ENCODE measurements around the gene KCNQ1. TPM values are rescaled to one million over a fixed set of nuclear protein-coding genes. Genes with fewer than 3 reads are reported as not detected.

KCNQ1 gene
- total and polyA plus RNA-seq, 9 of the 15 experiments (the other 6 are each of a cell fraction or from before 2014, with no cell fraction given), result 0.44 TPM; not detected in 8

DNA sequence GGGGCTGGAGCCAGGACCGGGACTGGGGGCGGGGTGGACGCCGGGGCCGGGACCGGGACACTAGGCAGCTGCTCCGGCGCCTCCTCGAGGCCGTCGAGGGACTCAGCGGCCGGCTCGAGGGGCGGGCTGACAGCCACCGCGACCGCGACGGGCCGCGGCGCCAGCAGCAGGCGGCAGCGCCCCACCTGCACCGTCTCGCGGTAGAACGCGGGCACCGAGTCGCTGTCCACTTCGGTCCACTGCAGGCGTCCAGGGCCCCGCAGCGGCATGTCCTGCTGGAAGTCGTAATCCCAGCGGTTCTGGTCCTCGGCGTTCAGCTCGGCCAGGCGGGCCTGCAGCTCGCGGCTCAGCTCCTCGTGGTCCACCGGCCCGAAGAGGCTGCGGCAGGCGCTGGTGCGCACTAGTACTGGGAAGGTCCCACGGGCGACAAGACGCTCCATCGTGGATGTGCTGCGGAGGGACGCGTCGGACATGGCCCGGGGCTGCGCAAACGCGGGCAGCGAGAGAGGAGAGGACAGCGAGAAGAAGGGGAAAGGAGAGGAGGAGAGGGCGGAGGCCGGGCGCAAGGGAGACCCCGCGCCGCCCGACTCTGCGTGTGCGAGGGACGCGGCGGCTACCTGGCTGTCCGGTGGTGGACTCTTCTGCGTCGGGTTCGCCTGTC is 440.3 kb downstream of the KCNQ1 start (continued):
- TF ChIP-seq, protein P1, sequence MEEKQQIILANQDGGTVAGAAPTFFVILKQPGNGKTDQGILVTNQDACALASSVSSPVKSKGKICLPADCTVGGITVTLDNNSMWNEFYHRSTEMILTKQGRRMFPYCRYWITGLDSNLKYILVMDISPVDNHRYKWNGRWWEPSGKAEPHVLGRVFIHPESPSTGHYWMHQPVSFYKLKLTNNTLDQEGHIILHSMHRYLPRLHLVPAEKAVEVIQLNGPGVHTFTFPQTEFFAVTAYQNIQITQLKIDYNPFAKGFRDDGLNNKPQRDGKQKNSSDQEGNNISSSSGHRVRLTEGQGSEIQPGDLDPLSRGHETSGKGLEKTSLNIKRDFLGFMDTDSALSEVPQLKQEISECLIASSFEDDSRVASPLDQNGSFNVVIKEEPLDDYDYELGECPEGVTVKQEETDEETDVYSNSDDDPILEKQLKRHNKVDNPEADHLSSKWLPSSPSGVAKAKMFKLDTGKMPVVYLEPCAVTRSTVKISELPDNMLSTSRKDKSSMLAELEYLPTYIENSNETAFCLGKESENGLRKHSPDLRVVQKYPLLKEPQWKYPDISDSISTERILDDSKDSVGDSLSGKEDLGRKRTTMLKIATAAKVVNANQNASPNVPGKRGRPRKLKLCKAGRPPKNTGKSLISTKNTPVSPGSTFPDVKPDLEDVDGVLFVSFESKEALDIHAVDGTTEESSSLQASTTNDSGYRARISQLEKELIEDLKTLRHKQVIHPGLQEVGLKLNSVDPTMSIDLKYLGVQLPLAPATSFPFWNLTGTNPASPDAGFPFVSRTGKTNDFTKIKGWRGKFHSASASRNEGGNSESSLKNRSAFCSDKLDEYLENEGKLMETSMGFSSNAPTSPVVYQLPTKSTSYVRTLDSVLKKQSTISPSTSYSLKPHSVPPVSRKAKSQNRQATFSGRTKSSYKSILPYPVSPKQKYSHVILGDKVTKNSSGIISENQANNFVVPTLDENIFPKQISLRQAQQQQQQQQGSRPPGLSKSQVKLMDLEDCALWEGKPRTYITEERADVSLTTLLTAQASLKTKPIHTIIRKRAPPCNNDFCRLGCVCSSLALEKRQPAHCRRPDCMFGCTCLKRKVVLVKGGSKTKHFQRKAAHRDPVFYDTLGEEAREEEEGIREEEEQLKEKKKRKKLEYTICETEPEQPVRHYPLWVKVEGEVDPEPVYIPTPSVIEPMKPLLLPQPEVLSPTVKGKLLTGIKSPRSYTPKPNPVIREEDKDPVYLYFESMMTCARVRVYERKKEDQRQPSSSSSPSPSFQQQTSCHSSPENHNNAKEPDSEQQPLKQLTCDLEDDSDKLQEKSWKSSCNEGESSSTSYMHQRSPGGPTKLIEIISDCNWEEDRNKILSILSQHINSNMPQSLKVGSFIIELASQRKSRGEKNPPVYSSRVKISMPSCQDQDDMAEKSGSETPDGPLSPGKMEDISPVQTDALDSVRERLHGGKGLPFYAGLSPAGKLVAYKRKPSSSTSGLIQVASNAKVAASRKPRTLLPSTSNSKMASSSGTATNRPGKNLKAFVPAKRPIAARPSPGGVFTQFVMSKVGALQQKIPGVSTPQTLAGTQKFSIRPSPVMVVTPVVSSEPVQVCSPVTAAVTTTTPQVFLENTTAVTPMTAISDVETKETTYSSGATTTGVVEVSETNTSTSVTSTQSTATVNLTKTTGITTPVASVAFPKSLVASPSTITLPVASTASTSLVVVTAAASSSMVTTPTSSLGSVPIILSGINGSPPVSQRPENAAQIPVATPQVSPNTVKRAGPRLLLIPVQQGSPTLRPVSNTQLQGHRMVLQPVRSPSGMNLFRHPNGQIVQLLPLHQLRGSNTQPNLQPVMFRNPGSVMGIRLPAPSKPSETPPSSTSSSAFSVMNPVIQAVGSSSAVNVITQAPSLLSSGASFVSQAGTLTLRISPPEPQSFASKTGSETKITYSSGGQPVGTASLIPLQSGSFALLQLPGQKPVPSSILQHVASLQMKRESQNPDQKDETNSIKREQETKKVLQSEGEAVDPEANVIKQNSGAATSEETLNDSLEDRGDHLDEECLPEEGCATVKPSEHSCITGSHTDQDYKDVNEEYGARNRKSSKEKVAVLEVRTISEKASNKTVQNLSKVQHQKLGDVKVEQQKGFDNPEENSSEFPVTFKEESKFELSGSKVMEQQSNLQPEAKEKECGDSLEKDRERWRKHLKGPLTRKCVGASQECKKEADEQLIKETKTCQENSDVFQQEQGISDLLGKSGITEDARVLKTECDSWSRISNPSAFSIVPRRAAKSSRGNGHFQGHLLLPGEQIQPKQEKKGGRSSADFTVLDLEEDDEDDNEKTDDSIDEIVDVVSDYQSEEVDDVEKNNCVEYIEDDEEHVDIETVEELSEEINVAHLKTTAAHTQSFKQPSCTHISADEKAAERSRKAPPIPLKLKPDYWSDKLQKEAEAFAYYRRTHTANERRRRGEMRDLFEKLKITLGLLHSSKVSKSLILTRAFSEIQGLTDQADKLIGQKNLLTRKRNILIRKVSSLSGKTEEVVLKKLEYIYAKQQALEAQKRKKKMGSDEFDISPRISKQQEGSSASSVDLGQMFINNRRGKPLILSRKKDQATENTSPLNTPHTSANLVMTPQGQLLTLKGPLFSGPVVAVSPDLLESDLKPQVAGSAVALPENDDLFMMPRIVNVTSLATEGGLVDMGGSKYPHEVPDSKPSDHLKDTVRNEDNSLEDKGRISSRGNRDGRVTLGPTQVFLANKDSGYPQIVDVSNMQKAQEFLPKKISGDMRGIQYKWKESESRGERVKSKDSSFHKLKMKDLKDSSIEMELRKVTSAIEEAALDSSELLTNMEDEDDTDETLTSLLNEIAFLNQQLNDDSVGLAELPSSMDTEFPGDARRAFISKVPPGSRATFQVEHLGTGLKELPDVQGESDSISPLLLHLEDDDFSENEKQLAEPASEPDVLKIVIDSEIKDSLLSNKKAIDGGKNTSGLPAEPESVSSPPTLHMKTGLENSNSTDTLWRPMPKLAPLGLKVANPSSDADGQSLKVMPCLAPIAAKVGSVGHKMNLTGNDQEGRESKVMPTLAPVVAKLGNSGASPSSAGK (IDR thresholded peaks at IDR 0.05), result peak; percentile 97
- TF ChIP-seq RFX5 (IDR thresholded peaks at IDR 0.05; ENCODE audit: low read depth, low read length) (no peak), ZNF583 (CRISPR knock-in tag; IDR thresholded peaks at IDR 0.05) (no peak), GATAD2B (IDR thresholded peaks at IDR 0.05; ENCODE audit: borderline replicate concordance) (peak; percentile 86), NR2C2 (CRISPR knock-in tag; IDR thresholded peaks at IDR 0.05) (peak; percentile 57; the same call in 1 of the 2 replicates), NR2C2 (tag; IDR thresholded peaks at IDR 0.05) (no peak), XRCC4 (IDR thresholded peaks at IDR 0.05; ENCODE audit: extremely low read depth, insufficient read depth, insufficient read length) (no peak), NONO (IDR thresholded peaks at IDR 0.05; ENCODE audit: low read depth in 2 of 2, low read length in 1 of 2) (peak in 1 of 2 experiments; percentile 49; a peak in 1 of 4 replicates), PPARD (CRISPR knock-in tag; IDR thresholded peaks at IDR 0.05) (no peak), ATF7 (IDR thresholded peaks at IDR 0.05) (peak; percentile 38; the same call in 1 of the 2 replicates)
- TF ChIP-seq, protein P2, sequence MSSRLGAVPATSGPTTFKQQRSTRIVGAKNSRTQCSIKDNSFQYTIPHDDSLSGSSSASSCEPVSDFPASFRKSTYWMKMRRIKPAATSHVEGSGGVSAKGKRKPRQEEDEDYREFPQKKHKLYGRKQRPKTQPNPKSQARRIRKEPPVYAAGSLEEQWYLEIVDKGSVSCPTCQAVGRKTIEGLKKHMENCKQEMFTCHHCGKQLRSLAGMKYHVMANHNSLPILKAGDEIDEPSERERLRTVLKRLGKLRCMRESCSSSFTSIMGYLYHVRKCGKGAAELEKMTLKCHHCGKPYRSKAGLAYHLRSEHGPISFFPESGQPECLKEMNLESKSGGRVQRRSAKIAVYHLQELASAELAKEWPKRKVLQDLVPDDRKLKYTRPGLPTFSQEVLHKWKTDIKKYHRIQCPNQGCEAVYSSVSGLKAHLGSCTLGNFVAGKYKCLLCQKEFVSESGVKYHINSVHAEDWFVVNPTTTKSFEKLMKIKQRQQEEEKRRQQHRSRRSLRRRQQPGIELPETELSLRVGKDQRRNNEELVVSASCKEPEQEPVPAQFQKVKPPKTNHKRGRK (tag; IDR thresholded peaks at IDR 0.05), result no peak
- TF ChIP-seq, protein P3, sequence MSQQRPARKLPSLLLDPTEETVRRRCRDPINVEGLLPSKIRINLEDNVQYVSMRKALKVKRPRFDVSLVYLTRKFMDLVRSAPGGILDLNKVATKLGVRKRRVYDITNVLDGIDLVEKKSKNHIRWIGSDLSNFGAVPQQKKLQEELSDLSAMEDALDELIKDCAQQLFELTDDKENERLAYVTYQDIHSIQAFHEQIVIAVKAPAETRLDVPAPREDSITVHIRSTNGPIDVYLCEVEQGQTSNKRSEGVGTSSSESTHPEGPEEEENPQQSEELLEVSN (IDR thresholded peaks at IDR 0.05; ENCODE audit: borderline replicate concordance in 1 of 2, extremely low read depth in 1 of 2, insufficient read depth in 1 of 2, insufficient read length in 1 of 2, low read depth in 1 of 2, low read length in 1 of 2, poor library complexity in 1 of 2, severe bottlenecking in 1 of 2), result peak; percentile 87 to 93
